PC-9 (cell line): ENCODE measurements around the gene DNTTIP2. TPM values are rescaled to one million over a fixed set of nuclear protein-coding genes. Genes with fewer than 3 reads are reported as not detected.
A peak's percentile ranks its signal among the peaks of the same experiment; 100 is the strongest.
"Not testable (repeated sequence)": the region's sequence is repeated elsewhere in the genome, so short reads cannot be mapped to it uniquely, and the experiment has no call there.

Experiments used
- BruUV-seq: library from RNA; stranded (reverse); fragments of 400-500 nt; replicated peaks from 2 replicates; lab custom pipeline; 2021; lab: Mats Ljungman, UMichigan
- CTCF ChIA-PET: fragments of 300-600 bp; sonication (Branson Sonifier 250); formaldehyde crosslinking; loops from one replicate; lab custom pipeline; 2022; ENCODE audit warnings: antibody characterized with exemption; lab: Charles Lee
- POLR2A ChIA-PET: fragments of 300-600 bp; sonication (Branson Sonifier 250); formaldehyde crosslinking; loops from one replicate; lab custom pipeline; 2022; ENCODE audit warnings: antibody characterized with exemption; ENCODE audit not compliant: unreplicated experiment; lab: Charles Lee
- DNase-seq, 2 experiments: peaks; one replicate each; pipeline versions ENCODE4 v3.0.0 to v3.0.0-alpha.2; 2015 to 2022; ENCODE audit warnings: mixed read lengths in 1 of 2
- H2AFZ ChIP-seq: fragments of 200-600 bp; sonication (generic); 2 replicates; pipeline ENCODE4 v1.8.1; 2017; ENCODE audit warnings: antibody characterized with exemption
- H3F3A ChIP-seq: fragments of 200-600 bp; sonication (generic); 2 replicates; pipeline ENCODE4 v1.8.1; 2017; ENCODE audit warnings: antibody characterized with exemption, mild to moderate bottlenecking, low read depth; ENCODE audit not compliant: insufficient read depth
- H3K27ac ChIP-seq: fragments of 200-600 bp; sonication (generic); 2 replicates; pipeline ENCODE4 v1.6.1; 2016; ENCODE audit warnings: mixed run types
- H3K27me3 ChIP-seq: fragments of 200-600 bp; sonication (generic); 2 replicates; pipeline ENCODE4 v1.6.1; 2016; ENCODE audit warnings: low read depth, mixed run types; ENCODE audit not compliant: insufficient read depth
- H3K36me3 ChIP-seq: fragments of 200-600 bp; sonication (generic); 2 replicates; pipeline ENCODE4 v1.6.1; 2016; ENCODE audit warnings: low read depth, mixed run types
- H3K4me1 ChIP-seq: fragments of 200-600 bp; sonication (generic); replicated peaks from 2 replicates; pipeline ENCODE4 v1.6.1; 2016; ENCODE audit warnings: mixed run types; ENCODE audit not compliant: insufficient read depth
- H3K4me2 ChIP-seq: fragments of 200-600 bp; sonication (generic); 2 replicates; pipeline ENCODE4 v1.6.1; 2017; ENCODE audit warnings: mixed run types
- H3K4me3 ChIP-seq: fragments of 200-600 bp; sonication (generic); 2 replicates; pipeline ENCODE4 v1.6.1; 2016; ENCODE audit warnings: mixed run types
- H3K79me2 ChIP-seq: fragments of 200-600 bp; sonication (generic); 2 replicates; pipeline ENCODE4 v1.6.1; 2017; ENCODE audit warnings: low read depth, mixed run types
- H3K9me2 ChIP-seq: fragments of 200-600 bp; sonication (generic); 2 replicates; pipeline ENCODE4 v1.8.1; 2017; ENCODE audit warnings: mild to moderate bottlenecking; ENCODE audit not compliant: insufficient read depth
- H3K9me3 ChIP-seq: fragments of 200-600 bp; sonication (generic); 2 replicates; pipeline ENCODE4 v1.8.1; 2016; ENCODE audit warnings: low read depth; ENCODE audit not compliant: insufficient read depth
- H4K20me1 ChIP-seq: fragments of 200-600 bp; sonication (generic); 2 replicates; pipeline ENCODE4 v1.8.1; 2017; ENCODE audit not compliant: insufficient read depth
- EZH2 ChIP-seq: fragments of 200-600 bp; sonication (generic); IDR thresholded peaks from 2 replicates; pipeline ENCODE4 v1.8.0; 2017; ENCODE audit warnings: antibody characterized with exemption, low read depth
- intact Hi-C: fragments of 100-400 bp; cut with micrococcal nuclease; formaldehyde crosslinking; loops from one replicate; pipeline ENCODE4 v1.10.0; 2022; ENCODE audit not compliant: unreplicated experiment
- total RNA-seq: library from RNA; stranded (reverse); gene quantifications from 2 replicates; pipeline ENCODE4 v1.2.3, GENCODE V29; 2021
- TF ChIP-seq, protein P1 (sequence below): fragments of 200-600 bp; sonication (generic); conservative IDR thresholded peaks from 2 replicates; pipeline ENCODE4 v1.6.1; 2017; ENCODE audit warnings: mixed run types, antibody characterized with exemption, mild to moderate bottlenecking, moderate library complexity

Gene DNTTIP2
- total RNA-seq, 1 experiment from 2014 or later: 85.7 TPM

DNA sequence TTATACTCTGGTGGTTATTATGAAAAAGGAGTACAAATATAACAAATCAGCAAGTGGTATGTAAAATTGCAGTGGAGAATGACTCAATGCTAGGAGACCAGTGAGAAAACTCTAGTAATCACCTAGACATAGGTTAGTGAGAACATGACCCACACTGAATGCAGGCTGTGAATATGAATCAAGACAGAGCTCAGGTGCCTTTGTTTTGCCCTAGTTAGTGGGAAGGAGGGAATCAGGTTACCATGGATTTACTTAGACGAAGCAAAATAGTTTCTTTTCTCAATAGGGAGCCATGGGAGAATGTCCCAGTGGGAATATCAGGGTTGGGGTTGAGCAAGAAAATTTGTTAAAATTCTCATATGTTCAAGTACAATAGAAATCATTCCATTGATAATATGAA, 40.8 kb upstream of the DNTTIP2 start:
- Histone ChIP-seq H3K27me3 (no peaks in the 10 kb centered on the region), H3K36me3 (no peaks in the 10 kb centered on the region), H3K79me2 (no peaks in the 10 kb centered on the region), H4K20me1 (no peaks in the 10 kb centered on the region), H3K4me2 (no peak overlapping the region), H3K4me3 (no peak overlapping the region), H3F3A (peaks cover 3% of the 10 kb centered on the region; the same call in 1 of the 2 replicates), H2AFZ (no peak overlapping the region), H3K9me2 (no peaks in the 10 kb centered on the region; the same call in 1 of the 2 replicates), H3K9me3 (no peaks in the 10 kb centered on the region), H3K4me1 (no peaks in the 10 kb centered on the region), H3K27ac (no peak overlapping the region)
- ChIA-PET POLR2A (interaction anchor here (0.6 kb wide), 1 partner anchor 10 kb away, joined by 3 read pairs; the partner anchor contains the start of gene GCLM), CTCF (no interaction called here)
- DNase-seq: peak in 1 of 2 experiments; percentile 34
- intact Hi-C loops: no loop called here
- TF ChIP-seq EZH2: no peak
- TF ChIP-seq, protein P1, sequence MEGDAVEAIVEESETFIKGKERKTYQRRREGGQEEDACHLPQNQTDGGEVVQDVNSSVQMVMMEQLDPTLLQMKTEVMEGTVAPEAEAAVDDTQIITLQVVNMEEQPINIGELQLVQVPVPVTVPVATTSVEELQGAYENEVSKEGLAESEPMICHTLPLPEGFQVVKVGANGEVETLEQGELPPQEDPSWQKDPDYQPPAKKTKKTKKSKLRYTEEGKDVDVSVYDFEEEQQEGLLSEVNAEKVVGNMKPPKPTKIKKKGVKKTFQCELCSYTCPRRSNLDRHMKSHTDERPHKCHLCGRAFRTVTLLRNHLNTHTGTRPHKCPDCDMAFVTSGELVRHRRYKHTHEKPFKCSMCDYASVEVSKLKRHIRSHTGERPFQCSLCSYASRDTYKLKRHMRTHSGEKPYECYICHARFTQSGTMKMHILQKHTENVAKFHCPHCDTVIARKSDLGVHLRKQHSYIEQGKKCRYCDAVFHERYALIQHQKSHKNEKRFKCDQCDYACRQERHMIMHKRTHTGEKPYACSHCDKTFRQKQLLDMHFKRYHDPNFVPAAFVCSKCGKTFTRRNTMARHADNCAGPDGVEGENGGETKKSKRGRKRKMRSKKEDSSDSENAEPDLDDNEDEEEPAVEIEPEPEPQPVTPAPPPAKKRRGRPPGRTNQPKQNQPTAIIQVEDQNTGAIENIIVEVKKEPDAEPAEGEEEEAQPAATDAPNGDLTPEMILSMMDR: no peak
- BruUV-seq: no TSS peak

DNA sequence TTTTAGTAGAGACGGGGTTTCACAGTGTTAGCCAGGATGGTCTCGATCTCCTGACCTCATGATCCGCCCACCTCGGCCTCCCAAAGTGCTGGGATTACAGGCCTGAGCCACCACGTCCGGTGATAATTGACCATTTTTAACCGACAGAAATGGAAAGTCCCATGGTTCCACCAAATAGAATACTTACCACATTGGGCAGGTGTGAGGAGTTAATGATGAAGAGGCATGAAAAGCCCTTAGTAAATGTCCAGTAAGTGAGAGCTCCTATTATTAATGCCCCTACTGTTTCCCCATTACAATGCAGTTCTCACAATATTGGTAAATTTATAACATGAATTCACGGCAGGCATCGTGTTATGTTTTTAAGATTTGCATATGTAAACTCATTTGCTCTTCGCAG, 38.3 kb upstream of the DNTTIP2 start:
- H3F3A ChIP-seq: peaks cover 3% of the 10 kb centered on the region; the same call in 1 of the 2 replicates
- no peak for DNase-seq
- intact Hi-C loops: no loop called here
- no peaks in the 10 kb centered on the region for H3K9me3 ChIP-seq
- ChIA-PET CTCF (no interaction called here), POLR2A (no interaction called here)
- H3K27me3 ChIP-seq: no peaks in the 10 kb centered on the region
- H3K9me2 ChIP-seq: no peaks in the 10 kb centered on the region
- no peak overlapping the region for H3K4me2 ChIP-seq
- H3K27ac ChIP-seq: no peak overlapping the region
- no peaks in the 10 kb centered on the region for H4K20me1 ChIP-seq
- no peaks in the 10 kb centered on the region for H3K36me3 ChIP-seq
- TF ChIP-seq, protein P1: no peak
- no peak for TF ChIP-seq EZH2
- no peak overlapping the region for H2AFZ ChIP-seq
- no peaks in the 10 kb centered on the region for H3K4me1 ChIP-seq
- H3K4me3 ChIP-seq: no peak overlapping the region
- BruUV-seq: no TSS peak
- H3K79me2 ChIP-seq: no peaks in the 10 kb centered on the region

DNA sequence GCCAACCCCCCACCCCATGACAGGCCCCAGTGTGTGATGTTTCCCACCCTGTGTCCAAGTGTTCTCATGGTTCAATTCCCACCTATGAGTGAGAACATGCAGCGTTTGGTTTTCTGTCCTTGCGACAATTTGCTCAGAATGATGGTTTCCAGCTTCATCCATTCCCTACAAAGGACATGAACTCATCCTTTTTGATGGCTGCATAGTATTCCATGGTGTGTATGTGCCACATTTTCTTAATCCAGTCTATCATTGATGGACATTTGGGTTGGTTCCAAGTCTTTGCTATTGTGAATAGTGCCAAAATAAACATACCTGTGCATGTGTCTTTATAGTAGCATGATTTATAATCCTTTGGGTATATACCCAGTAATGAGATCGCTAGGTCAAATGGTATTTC, 31.9 kb upstream of the DNTTIP2 start:
- H3K9me2 ChIP-seq, H3K4me2 ChIP-seq, DNase-seq, H3K4me3 ChIP-seq, H3K27me3 ChIP-seq, H3K27ac ChIP-seq, intact Hi-C loops, H3K9me3 ChIP-seq, H2AFZ ChIP-seq, BruUV-seq: not testable (repeated sequence)
- Histone ChIP-seq H3K4me1 (peaks cover 18% of the 10 kb centered on the region), H4K20me1 (peaks cover 22% of the 10 kb centered on the region), H3K36me3 (peaks cover 19% of the 10 kb centered on the region), H3K79me2 (peaks cover 38% of the 10 kb centered on the region), H3F3A (peaks cover 11% of the 10 kb centered on the region)
- CTCF ChIA-PET: interaction anchor here (1.1 to 1.3 kb wide), 3 partner anchors 49 to 128 kb away, joined by 3 to 6 read pairs (median 3); no protein-coding TSS in a partner anchor
- POLR2A ChIA-PET: interaction anchor here (0.6 to 0.7 kb wide), 2 partner anchors 115 to 736 kb away, joined by 7 to 12 read pairs; no protein-coding TSS in a partner anchor
